ENCODE measurements around the gene TMEM143.

- TF ChIP-seq CTCF (IDR thresholded peaks at IDR 0.05): no peak
- TF ChIP-seq POLR2A (IDR thresholded peaks at IDR 0.05): no peak
Observed at GRCh38 chr19:48370955-48371354, 7.2 kb upstream of the TMEM143 start.
